Measurements from ENCODE around the gene HNF4A. TPM values are rescaled to one million over a fixed set of nuclear protein-coding genes. Genes with fewer than 3 reads are reported as not detected.

HNF4A gene
- total RNA-seq, 4 donors from 2014 or later = not detected

- Histone ChIP-seq H3K4me3 (no peak overlapping the region), H3K27me3 (peaks cover 7% of the 10 kb centered on the region), H3K27ac (no peak overlapping the region), H3K4me1 (peaks cover 4% of the 10 kb centered on the region), H3K36me3 (no peaks in the 10 kb centered on the region), H3K9me3 (no peaks in the 10 kb centered on the region)
- no peak for TF ChIP-seq EP300 (IDR thresholded peaks at IDR 0.05)
- 39% methylated on average over 2 of the region's 2 CpGs for WGBS
- DNase-seq (ENCODE audit: low spot score in 2 of 2) = no peak
Observed at GRCh38 chr20:44382641-44383040, 27.1 kb downstream of the HNF4A start.

GRCh38 chr20:44384423-44385027, 29.0 kb downstream of the HNF4A start:
- no peak overlapping the region for H3K27ac ChIP-seq
- H3K4me1 ChIP-seq = peaks cover 19% of the 10 kb centered on the region
- DNase-seq (ENCODE audit: low spot score in 2 of 2) = peak; percentile 83 to 89
- H3K36me3 ChIP-seq = no peaks in the 10 kb centered on the region
- no peak overlapping the region for H3K4me3 ChIP-seq
- TF ChIP-seq CTCF (IDR thresholded peaks at IDR 0.05) (peak; percentile 48 to 70), EP300 (IDR thresholded peaks at IDR 0.05) (no peak), POLR2AphosphoS5 (IDR thresholded peaks at IDR 0.05) (no peak), POLR2A (IDR thresholded peaks at IDR 0.05) (no peak)
- H3K27me3 ChIP-seq = peaks cover 10% of the 10 kb centered on the region
- WGBS = 13% methylated on average over 9 of the region's 9 CpGs
- H3K9me3 ChIP-seq = no peaks in the 10 kb centered on the region

- Histone ChIP-seq H3K4me1 (peaks cover 19% of the 10 kb centered on the region), H3K27me3 (peaks cover 3% of the 10 kb centered on the region), H3K4me3 (no peak overlapping the region), H3K36me3 (no peaks in the 10 kb centered on the region), H3K9me3 (no peaks in the 10 kb centered on the region), H3K27ac (no peak overlapping the region)
- peak; percentile 82 to 86 for DNase-seq (ENCODE audit: low spot score in 2 of 2)
- TF ChIP-seq CTCF (IDR thresholded peaks at IDR 0.05) (peak; percentile 28 to 76), POLR2AphosphoS5 (IDR thresholded peaks at IDR 0.05) (no peak)
- 8% methylated on average over 12 of the region's 29 CpGs for WGBS
Observed at GRCh38 chr20:44388466-44389023, 33.0 kb downstream of the HNF4A start.

- H3K4me1 ChIP-seq = peaks cover 15% of the 10 kb centered on the region
- no peak overlapping the region for H3K4me3 ChIP-seq
- peaks cover 3% of the 10 kb centered on the region for H3K27me3 ChIP-seq
- no peaks in the 10 kb centered on the region for H3K9me3 ChIP-seq
- 82% methylated on average over 6 of the region's 6 CpGs for WGBS
- no peak for DNase-seq (ENCODE audit: low spot score in 2 of 2)
- no peaks in the 10 kb centered on the region for H3K36me3 ChIP-seq
- TF ChIP-seq CTCF (IDR thresholded peaks at IDR 0.05) = no peak
- TF ChIP-seq EP300 (IDR thresholded peaks at IDR 0.05) = no peak
- no peak for TF ChIP-seq POLR2AphosphoS5 (IDR thresholded peaks at IDR 0.05)
- no peak for TF ChIP-seq POLR2A (IDR thresholded peaks at IDR 0.05)
- no peak overlapping the region for H3K27ac ChIP-seq
Observed at GRCh38 chr20:44389871-44390270, 34.4 kb downstream of the HNF4A start.

GRCh38 chr20:44390280-44390679, 34.8 kb downstream of the HNF4A start:
- Histone ChIP-seq H3K27me3 (peaks cover 3% of the 10 kb centered on the region), H3K4me1 (peaks cover 15% of the 10 kb centered on the region), H3K4me3 (no peak overlapping the region), H3K27ac (no peak overlapping the region), H3K9me3 (no peaks in the 10 kb centered on the region), H3K36me3 (no peaks in the 10 kb centered on the region)
- WGBS = 62% methylated on average over 4 of the region's 5 CpGs
- DNase-seq (ENCODE audit: low spot score in 2 of 2) = no peak
- TF ChIP-seq POLR2AphosphoS5 (IDR thresholded peaks at IDR 0.05) = no peak
- TF ChIP-seq EP300 (IDR thresholded peaks at IDR 0.05) = no peak
- no peak for TF ChIP-seq CTCF (IDR thresholded peaks at IDR 0.05)
- no peak for TF ChIP-seq POLR2A (IDR thresholded peaks at IDR 0.05)
